Liver (tissue), 9 donors: ENCODE results near the gene KRT34. TPM values are rescaled to one million over a fixed set of nuclear protein-coding genes. Genes with fewer than 3 reads are reported as not detected.

Experiments used
- DNase-seq: peaks from one replicate; pipeline ENCODE4 v3.0.0-alpha.2; 2017; ENCODE audit warnings: low spot score
- H3K27ac ChIP-seq, 2 donors: one replicate each; pipeline ENCODE4 v1.7.0; 2013; ENCODE audit warnings: inconsistent platforms in 2 of 2, low read length in 2 of 2, control low read depth in 1 of 2, low read depth in 1 of 2, mild to moderate bottlenecking in 1 of 2
- H3K27me3 ChIP-seq, 4 donors: one replicate each; pipeline versions ENCODE4 v1.6.1 to v1.7.0; 2013; ENCODE audit warnings: low read length in 3 of 4, inconsistent platforms in 1 of 4, mild to moderate bottlenecking in 1 of 4, moderate library complexity in 1 of 4; ENCODE audit not compliant: control insufficient read depth in 4 of 4, insufficient read depth in 4 of 4
- H3K36me3 ChIP-seq, 4 donors: one replicate each; pipeline versions ENCODE4 v1.6.1 to v1.7.0; 2013; ENCODE audit warnings: low read length in 3 of 4, mild to moderate bottlenecking in 3 of 4, low read depth in 1 of 4, moderate library complexity in 1 of 4; ENCODE audit not compliant: control insufficient read depth in 4 of 4, insufficient read depth in 3 of 4
- H3K4me1 ChIP-seq, 4 donors: one replicate each; pipeline versions ENCODE4 v1.6.1 to v1.7.0; 2013; ENCODE audit warnings: low read length in 3 of 4, mild to moderate bottlenecking in 3 of 4, moderate library complexity in 1 of 4; ENCODE audit not compliant: control insufficient read depth in 4 of 4, insufficient read depth in 4 of 4
- H3K4me3 ChIP-seq, 3 donors: one replicate each; pipeline versions ENCODE4 v1.6.1 to v1.7.0; 2013; ENCODE audit warnings: low read length in 3 of 3, control low read depth in 1 of 3, low read depth in 1 of 3, mild to moderate bottlenecking in 1 of 3
- H3K9ac ChIP-seq, 2 donors: one replicate each; pipeline ENCODE4 v1.7.0; 2013; ENCODE audit warnings: low read length in 2 of 2, mild to moderate bottlenecking in 2 of 2, moderate library complexity in 2 of 2, control low read depth in 1 of 2, low read depth in 1 of 2
- H3K9me3 ChIP-seq, 4 donors: one replicate each; pipeline versions ENCODE4 v1.6.1 to v1.7.0; 2013; ENCODE audit warnings: low read length in 3 of 4; ENCODE audit not compliant: control insufficient read depth in 4 of 4
- ATF3 ChIP-seq: IDR thresholded peaks from 2 replicates; pipeline ENCODE4 v1.6.1; 2016; ENCODE audit warnings: antibody characterized with exemption
- CTCF ChIP-seq: fragments of 150-350 bp; IDR thresholded peaks from 2 replicates; pipeline ENCODE4 v1.5.1; 2017; ENCODE audit warnings: improper control_type of control experiment, low read depth, low read length; ENCODE audit not compliant: missing input control
- EGR1 ChIP-seq, 2 donors: IDR thresholded peaks; 2 replicates each; pipeline ENCODE4 v1.6.1; 2016 to 2018; ENCODE audit warnings: antibody characterized with exemption in 2 of 2, low read depth in 2 of 2
- FOXA1 ChIP-seq: IDR thresholded peaks from 2 replicates; pipeline ENCODE4 v1.6.1; 2016; ENCODE audit warnings: antibody characterized with exemption
- FOXA2 ChIP-seq: IDR thresholded peaks from 2 replicates; pipeline ENCODE4 v1.6.1; 2016; ENCODE audit warnings: antibody characterized with exemption
- GABPA ChIP-seq, 2 donors: IDR thresholded peaks in 1 of 2; conservative IDR thresholded peaks in 1 of 2; 2 replicates each; pipeline ENCODE4 v1.6.1; 2016; ENCODE audit warnings: antibody characterized with exemption in 2 of 2, mild to moderate bottlenecking in 1 of 2, moderate library complexity in 1 of 2
- HNF4A ChIP-seq, 2 donors: conservative IDR thresholded peaks; 2 replicates each; pipeline ENCODE4 v1.6.1; 2016; ENCODE audit warnings: antibody characterized with exemption in 2 of 2, mild to moderate bottlenecking in 2 of 2
- HNF4G ChIP-seq: IDR thresholded peaks from 2 replicates; pipeline ENCODE4 v1.6.1; 2016; ENCODE audit warnings: antibody characterized with exemption
- JUND ChIP-seq, 2 donors: IDR thresholded peaks; 2 replicates each; pipeline ENCODE4 v1.6.1; 2016; ENCODE audit warnings: antibody characterized with exemption in 2 of 2
- MAX ChIP-seq: IDR thresholded peaks from 2 replicates; pipeline ENCODE4 v1.6.1; 2016; ENCODE audit warnings: antibody characterized with exemption
- RAD21 ChIP-seq, 2 donors: IDR thresholded peaks; 2 replicates each; pipeline ENCODE4 v1.6.1; 2016; ENCODE audit warnings: antibody characterized with exemption in 2 of 2, mild to moderate bottlenecking in 2 of 2
- REST ChIP-seq: IDR thresholded peaks from 2 replicates; pipeline ENCODE4 v1.6.1; 2016; ENCODE audit warnings: antibody characterized with exemption, mild to moderate bottlenecking
- RXRA ChIP-seq, 2 donors: IDR thresholded peaks; 2 replicates each; pipeline ENCODE4 v1.6.1; 2017 to 2018; ENCODE audit warnings: antibody characterized with exemption in 2 of 2, mild to moderate bottlenecking in 1 of 2
- SP1 ChIP-seq: IDR thresholded peaks from 2 replicates; pipeline ENCODE4 v1.6.1; 2018; ENCODE audit warnings: antibody characterized with exemption, mild to moderate bottlenecking
- TAF1 ChIP-seq: conservative IDR thresholded peaks from 2 replicates; pipeline ENCODE4 v1.6.1; 2016; ENCODE audit warnings: antibody characterized with exemption, mild to moderate bottlenecking
- YY1 ChIP-seq: IDR thresholded peaks from 2 replicates; pipeline ENCODE4 v1.6.1; 2016; ENCODE audit warnings: antibody characterized with exemption, mild to moderate bottlenecking
- ZBTB33 ChIP-seq: IDR thresholded peaks from 2 replicates; pipeline ENCODE4 v1.6.1; 2016; ENCODE audit warnings: antibody characterized with exemption
- WGBS: extraction: QIAGEN DNeasy Blood & Tissue Kit; methylation state at CpG from one replicate; pipeline ENCODE4 v1.1.7; 2013; 5-methylcytosine and 5-hydroxymethylcytosine counted together
- polyA plus RNA-seq, 2 donors: library from polyadenylated mRNA; stranded (reverse) in 1 of 2; unstranded in 1 of 2; fragments of 200-250 nt in 1 of 2; fragments of >200 nt in 1 of 2; fragmentation: Nextera tagmentation in 1 of 2; extraction: Ambion mirVana in 1 of 2; gene quantifications; one replicate each; pipeline versions ENCODE4 v1.2.1 to v1.2.3, GENCODE V29; 2013 to 2015
- total RNA-seq, 2 donors: library from RNA; depleted of rRNA; stranded (reverse); fragments of >200 nt; gene quantifications; one replicate each; pipeline ENCODE4 v1.2.3, GENCODE V29; 2014
- donor health status: healthy.
- donor health status: healthy.
- donor health status: healthy.
- donor health status: healthy.
- donor health status: healthy.

Gene KRT34
- total and polyA plus RNA-seq, 4 donors: not detected

GRCh38 chr17:41393826-41394225, 11.7 kb upstream of the KRT34 start:
- Histone ChIP-seq H3K36me3 (no peaks in the 10 kb centered on the region), H3K4me3 (no peak overlapping the region), H3K4me1 (no peaks in the 10 kb centered on the region), H3K27me3 (no peaks in the 10 kb centered on the region), H3K9me3 (no peaks in the 10 kb centered on the region), H3K27ac (no peak overlapping the region), H3K9ac (no peak overlapping the region)
- 89% methylated on average over 10 of the region's 10 CpGs for WGBS
- DNase-seq: no peak
- TF ChIP-seq CTCF: no peak
- no peak for TF ChIP-seq SP1
- TF ChIP-seq HNF4A (conservative IDR thresholded peaks at IDR 0.05): no peak
- TF ChIP-seq ATF3: no peak
- no peak for TF ChIP-seq MAX
- TF ChIP-seq ZBTB33: no peak
- TF ChIP-seq RXRA (IDR thresholded peaks at IDR 0.05): no peak
- no peak for TF ChIP-seq YY1
- TF ChIP-seq GABPA (IDR thresholded peaks at IDR 0.05 in 1 of 2, conservative IDR thresholded peaks at IDR 0.05 in 1 of 2): no peak
- no peak for TF ChIP-seq HNF4G
- no peak for TF ChIP-seq RAD21 (IDR thresholded peaks at IDR 0.05)
- TF ChIP-seq FOXA1: no peak
- TF ChIP-seq JUND (IDR thresholded peaks at IDR 0.05): no peak
- no peak for TF ChIP-seq EGR1 (IDR thresholded peaks at IDR 0.05; ENCODE audit: low read depth in 2 of 2)

GRCh38 chr17:41393294-41393693, 11.2 kb upstream of the KRT34 start:
- TF ChIP-seq REST: no peak
- no peak for TF ChIP-seq ZBTB33
- no peak for TF ChIP-seq TAF1
- no peak for TF ChIP-seq EGR1 (IDR thresholded peaks at IDR 0.05; ENCODE audit: low read depth in 2 of 2)
- no peak for TF ChIP-seq FOXA1
- TF ChIP-seq RAD21 (IDR thresholded peaks at IDR 0.05): no peak
- TF ChIP-seq FOXA2: no peak
- TF ChIP-seq JUND (IDR thresholded peaks at IDR 0.05): no peak
- no peak for TF ChIP-seq YY1
- TF ChIP-seq SP1: no peak
- no peak for TF ChIP-seq ATF3
- TF ChIP-seq GABPA (IDR thresholded peaks at IDR 0.05 in 1 of 2, conservative IDR thresholded peaks at IDR 0.05 in 1 of 2): no peak
- no peak for TF ChIP-seq HNF4G
- no peak overlapping the region for H3K9ac ChIP-seq
- H3K27me3 ChIP-seq: no peaks in the 10 kb centered on the region
- no peaks in the 10 kb centered on the region for H3K4me1 ChIP-seq
- 70% methylated on average over 5 of the region's 5 CpGs for WGBS
- no peaks in the 10 kb centered on the region for H3K9me3 ChIP-seq
- H3K36me3 ChIP-seq: no peaks in the 10 kb centered on the region
- no peak for DNase-seq
- no peak overlapping the region for H3K27ac ChIP-seq
- H3K4me3 ChIP-seq: no peak overlapping the region
